CD14-positive monocyte (primary cell): ENCODE data around the gene SV2B. TPM values are rescaled to one million over a fixed set of nuclear protein-coding genes. Genes with fewer than 3 reads are reported as not detected.

Source experiments
- DNase-seq, 3 donors: peaks; one replicate each; pipeline ENCODE4 v3.0.0-alpha.2; 2011 to 2022
- H2AFZ ChIP-seq: 2 replicates; pipeline ENCODE4 v1.6.0; 2012; ENCODE audit warnings: mild to moderate bottlenecking, low read depth, low read length, inconsistent platforms; ENCODE audit not compliant: insufficient read depth, poor library complexity, severe bottlenecking
- H3K27ac ChIP-seq, 2 donors: 1 replicate in 1 of 2; 2 replicates in 1 of 2; pipeline ENCODE4 v1.5.1; 2012 to 2013; ENCODE audit warnings: low read length in 2 of 2, control low read depth in 1 of 2, inconsistent platforms in 1 of 2, low read depth in 1 of 2, mild to moderate bottlenecking in 1 of 2
- H3K27me3 ChIP-seq, 2 donors: one replicate each; pipeline versions ENCODE4 v1.6.0 to v1.6.1; 2011 to 2013; ENCODE audit warnings: low read length in 2 of 2; ENCODE audit not compliant: control insufficient read depth in 2 of 2, insufficient read depth in 2 of 2
- H3K36me3 ChIP-seq, 2 donors: replicated peaks in 1 of 2; 1 replicate in 1 of 2; 2 replicates in 1 of 2; pipeline versions ENCODE4 v1.5.1 to v1.6.1; 2012 to 2013; ENCODE audit warnings: low read length in 2 of 2, control low read depth in 1 of 2, inconsistent platforms in 1 of 2, mild to moderate bottlenecking in 1 of 2; ENCODE audit not compliant: insufficient read depth in 2 of 2, control insufficient read depth in 1 of 2
- H3K4me1 ChIP-seq, 2 donors: 1 replicate in 1 of 2; 2 replicates in 1 of 2; pipeline versions ENCODE4 v1.5.1 to v1.6.1; 2012 to 2013; ENCODE audit warnings: low read length in 2 of 2, control low read depth in 1 of 2, inconsistent platforms in 1 of 2, mild to moderate bottlenecking in 1 of 2, moderate library complexity in 1 of 2; ENCODE audit not compliant: insufficient read depth in 2 of 2, control insufficient read depth in 1 of 2
- H3K4me2 ChIP-seq: replicated peaks from 2 replicates; pipeline ENCODE3; 2012; ENCODE audit warnings: low read length, moderate library complexity, mild to moderate bottlenecking; ENCODE audit not compliant: poor library complexity, severe bottlenecking; ENCODE audit errors: extremely low read depth
- H3K4me3 ChIP-seq, 3 experiments: fragments of 200-600 bp in 1 of 3; sonication (generic) in 1 of 3; replicated peaks in 1 of 3; 1 replicate in 2 of 3; 2 replicates in 1 of 3; pipeline ENCODE4 v1.5.1; 2011 to 2013; ENCODE audit warnings: low read length in 3 of 3, mild to moderate bottlenecking in 3 of 3, control low read depth in 2 of 3, low read depth in 2 of 3, inconsistent platforms in 1 of 3, moderate library complexity in 1 of 3
- H3K79me2 ChIP-seq: 2 replicates; pipeline ENCODE4 v1.6.0; 2012; ENCODE audit warnings: mild to moderate bottlenecking, control low read depth, inconsistent platforms, low read length, moderate library complexity; ENCODE audit not compliant: insufficient read depth
- H3K9ac ChIP-seq: 2 replicates; pipeline ENCODE4 v1.6.0; 2017; ENCODE audit warnings: low read length, mild to moderate bottlenecking; ENCODE audit not compliant: insufficient read depth, poor library complexity, severe bottlenecking
- H3K9me3 ChIP-seq, 2 donors: replicated peaks in 1 of 2; 1 replicate in 1 of 2; 2 replicates in 1 of 2; pipeline versions ENCODE4 v1.5.1 to v1.6.1; 2012 to 2013; ENCODE audit warnings: low read length in 2 of 2, control low read depth in 1 of 2; ENCODE audit not compliant: control insufficient read depth in 1 of 2, insufficient read depth in 1 of 2
- H4K20me1 ChIP-seq: 2 replicates; pipeline ENCODE4 v1.6.0; 2012; ENCODE audit warnings: mild to moderate bottlenecking, low read length, control low read depth, moderate library complexity; ENCODE audit not compliant: insufficient read depth
- H3K27ac Mint-ChIP-seq, 7 donors: one replicate each; pipeline ENCODE4 v1.8.0; 2020; ENCODE audit warnings: mild to moderate bottlenecking in 7 of 7, mixed read lengths in 7 of 7, moderate library complexity in 6 of 7, inconsistent platforms in 2 of 7
- H3K27me3 Mint-ChIP-seq, 3 donors: one replicate each; pipeline ENCODE4 v1.8.0; 2021 to 2022; ENCODE audit warnings: low read depth in 3 of 3, mild to moderate bottlenecking in 3 of 3, mixed read lengths in 3 of 3, moderate library complexity in 3 of 3, inconsistent platforms in 1 of 3
- H3K36me3 Mint-ChIP-seq, 2 donors: one replicate each; pipeline ENCODE4 v1.8.0; 2020; ENCODE audit warnings: mixed read lengths in 2 of 2, inconsistent platforms in 1 of 2, mild to moderate bottlenecking in 1 of 2
- H3K4me1 Mint-ChIP-seq: one replicate; pipeline ENCODE4 v1.8.0; 2020; ENCODE audit warnings: mild to moderate bottlenecking, mixed read lengths
- H3K4me3 Mint-ChIP-seq, 2 donors: one replicate each; pipeline ENCODE4 v1.8.0; 2020; ENCODE audit warnings: mild to moderate bottlenecking in 2 of 2, mixed read lengths in 2 of 2, moderate library complexity in 1 of 2
- H3K9me3 Mint-ChIP-seq, 7 donors: one replicate each; pipeline ENCODE4 v1.8.0; 2020 to 2022; ENCODE audit warnings: mixed read lengths in 7 of 7, mild to moderate bottlenecking in 6 of 7, moderate library complexity in 6 of 7, inconsistent platforms in 2 of 7
- WGBS: methylation state at CpG from one replicate; pipeline ENCODE4 v1.1.5; 2013; ENCODE audit warnings: missing lambda C conversion rate; ENCODE audit not compliant: insufficient coverage; 5-methylcytosine and 5-hydroxymethylcytosine counted together
- intact Hi-C, 2 donors: fragments of 100-400 bp; cut with micrococcal nuclease; formaldehyde crosslinking; loops; one replicate each; pipeline versions ENCODE4 v1.15.0 to v1.15.1; 2023
- polyA plus RNA-seq, 3 donors: library from polyadenylated mRNA; depleted of rRNA in 1 of 3; unstranded in 2 of 3; stranded (reverse) in 1 of 3; fragments of 300-500 nt in 2 of 3; fragments of >200 nt in 1 of 3; fragmentation: Illumina TruSeq in 2 of 3; gene quantifications; 1 replicate in 2 of 3; 2 replicates in 1 of 3; pipeline ENCODE4 v1.2.3, GENCODE V29; 2012 to 2021
- TF ChIP-seq, protein P1 (sequence below): fragments of 200-600 bp; IDR thresholded peaks from one replicate; pipeline ENCODE4 v1.8.0; 2022; ENCODE audit warnings: antibody characterized with exemption, mild to moderate bottlenecking

SV2B gene
- polyA plus RNA-seq, 3 donors: not detected

DNA sequence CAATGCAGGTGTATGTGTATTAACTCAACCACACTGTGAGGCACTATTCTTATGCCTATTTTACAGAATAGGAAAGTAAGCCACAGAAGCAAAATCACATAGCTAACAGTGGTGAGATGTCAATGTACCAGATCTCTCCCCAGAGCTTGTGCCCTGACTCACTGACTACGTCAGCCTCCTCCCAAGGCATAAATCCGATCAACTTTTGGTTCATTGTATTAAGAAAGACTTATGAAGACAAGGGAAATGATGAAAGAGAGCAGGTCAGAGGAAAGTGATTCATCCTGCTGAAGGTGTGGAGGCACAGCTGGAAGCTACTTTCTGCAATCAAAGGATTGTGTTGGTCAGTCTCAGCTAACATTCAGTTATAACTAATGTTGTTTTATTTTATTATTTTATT is 33.0 kb upstream of the SV2B start:
- Mint-ChIP-seq H3K27ac (no peak overlapping the region), H3K36me3 (no peaks in the 10 kb centered on the region), H3K27me3 (peaks cover 8 to 19% (median 9%) of the 10 kb centered on the region in 3 donors), H3K9me3 (peaks cover 5 to 12% (median 8%) of the 10 kb centered on the region in 7 donors), H3K4me1 (peaks cover 2% of the 10 kb centered on the region), H3K4me3 (no peak overlapping the region)
- no peaks in the 10 kb centered on the region for H3K79me2 ChIP-seq
- H3K4me1 ChIP-seq: no peaks in the 10 kb centered on the region
- H2AFZ ChIP-seq: no peak overlapping the region
- no peak for DNase-seq
- no peak overlapping the region for H3K27ac ChIP-seq
- H4K20me1 ChIP-seq: no peaks in the 10 kb centered on the region
- H3K4me3 ChIP-seq: no peak overlapping the region
- H3K36me3 ChIP-seq: no peaks in the 10 kb centered on the region
- no peak overlapping the region for H3K4me2 ChIP-seq
- TF ChIP-seq, protein P1, sequence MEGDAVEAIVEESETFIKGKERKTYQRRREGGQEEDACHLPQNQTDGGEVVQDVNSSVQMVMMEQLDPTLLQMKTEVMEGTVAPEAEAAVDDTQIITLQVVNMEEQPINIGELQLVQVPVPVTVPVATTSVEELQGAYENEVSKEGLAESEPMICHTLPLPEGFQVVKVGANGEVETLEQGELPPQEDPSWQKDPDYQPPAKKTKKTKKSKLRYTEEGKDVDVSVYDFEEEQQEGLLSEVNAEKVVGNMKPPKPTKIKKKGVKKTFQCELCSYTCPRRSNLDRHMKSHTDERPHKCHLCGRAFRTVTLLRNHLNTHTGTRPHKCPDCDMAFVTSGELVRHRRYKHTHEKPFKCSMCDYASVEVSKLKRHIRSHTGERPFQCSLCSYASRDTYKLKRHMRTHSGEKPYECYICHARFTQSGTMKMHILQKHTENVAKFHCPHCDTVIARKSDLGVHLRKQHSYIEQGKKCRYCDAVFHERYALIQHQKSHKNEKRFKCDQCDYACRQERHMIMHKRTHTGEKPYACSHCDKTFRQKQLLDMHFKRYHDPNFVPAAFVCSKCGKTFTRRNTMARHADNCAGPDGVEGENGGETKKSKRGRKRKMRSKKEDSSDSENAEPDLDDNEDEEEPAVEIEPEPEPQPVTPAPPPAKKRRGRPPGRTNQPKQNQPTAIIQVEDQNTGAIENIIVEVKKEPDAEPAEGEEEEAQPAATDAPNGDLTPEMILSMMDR: no peak
- H3K9ac ChIP-seq: no peak overlapping the region
- intact Hi-C loops: no loop called here
- 71% methylated on average over 1 of the region's 2 CpGs for WGBS
- peaks cover 2 to 3% of the 10 kb centered on the region in 2 donors for H3K27me3 ChIP-seq
- H3K9me3 ChIP-seq: peaks cover 9% of the 10 kb centered on the region in 2 donors

DNA sequence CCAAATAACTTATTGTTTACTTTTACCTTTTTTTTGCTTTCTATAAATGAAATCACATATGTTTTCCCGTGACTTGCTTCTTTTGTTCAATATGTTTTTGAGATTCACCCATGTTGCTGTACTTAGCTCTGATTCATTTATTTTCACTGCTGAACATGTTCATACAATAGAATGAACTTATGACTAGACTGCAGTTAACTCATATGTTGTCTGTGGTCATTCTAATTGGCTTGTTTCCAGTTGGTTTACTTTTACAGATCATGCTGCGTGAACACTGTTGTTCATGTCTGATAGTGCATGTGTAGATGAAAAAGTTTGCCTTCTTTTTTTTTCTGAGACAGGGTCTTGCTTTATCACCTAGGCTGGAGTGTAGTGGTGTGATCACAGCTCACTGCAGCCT is 31.6 kb upstream of the SV2B start:
- Histone ChIP-seq H4K20me1 (no peaks in the 10 kb centered on the region), H3K9me3 (peaks cover 9% of the 10 kb centered on the region in 2 donors), H3K27ac (no peak overlapping the region), H3K36me3 (no peaks in the 10 kb centered on the region), H3K4me2 (no peak overlapping the region), H3K79me2 (no peaks in the 10 kb centered on the region), H3K4me1 (no peaks in the 10 kb centered on the region), H3K9ac (no peak overlapping the region), H2AFZ (no peak overlapping the region), H3K4me3 (no peak overlapping the region), H3K27me3 (peaks cover 2 to 3% of the 10 kb centered on the region in 2 donors)
- Mint-ChIP-seq H3K4me1 (peaks cover 5% of the 10 kb centered on the region), H3K27me3 (peaks cover 9 to 19% (median 12%) of the 10 kb centered on the region in 3 donors), H3K27ac (no peak overlapping the region), H3K4me3 (no peak overlapping the region), H3K9me3 (peaks cover 5 to 12% (median 8%) of the 10 kb centered on the region in 7 donors), H3K36me3 (no peaks in the 10 kb centered on the region)
- DNase-seq: no peak
- WGBS: 100% methylated on average over 1 of the region's 2 CpGs
- TF ChIP-seq, protein P1: no peak
- intact Hi-C loops: no loop called here
